Measurements from ENCODE around the gene UBAP1. TPM values are rescaled to one million over a fixed set of nuclear protein-coding genes. Genes with fewer than 3 reads are reported as not detected.

UBAP1 gene
- total and polyA plus RNA-seq, 2 experiments from 2014 or later, result 17.4 to 20.7 TPM

GRCh38 chr9:34279411-34279810 is 100.6 kb downstream of the UBAP1 start:
- H3K4me3 ChIP-seq, result no peak overlapping the region
- H3K27ac ChIP-seq (ENCODE audit: low read depth), result no peak overlapping the region
- Mint-ChIP-seq H3K4me1 (no peaks in the 10 kb centered on the region), H3K36me3 (ENCODE audit: low read depth) (no peaks in the 10 kb centered on the region), H3K27ac (no peak overlapping the region), H3K9me3 (no peaks in the 10 kb centered on the region), H3K27me3 (ENCODE audit: insufficient read depth, low read depth, poor library complexity) (peaks cover 2% of the 10 kb centered on the region), H3K4me3 (no peak overlapping the region)
- TF ChIP-seq STAT1 (IDR thresholded peaks at IDR 0.05; ENCODE audit: unreplicated experiment) (no peak), EZH2phosphoT487 (IDR thresholded peaks at IDR 0.05; ENCODE audit: unreplicated experiment) (no peak), NANOG (IDR thresholded peaks at IDR 0.05; ENCODE audit: borderline replicate concordance) (no peak), POLR2AphosphoS5 (IDR thresholded peaks at IDR 0.05; ENCODE audit: low read depth) (no peak)
- TF ChIP-seq, protein P1, sequence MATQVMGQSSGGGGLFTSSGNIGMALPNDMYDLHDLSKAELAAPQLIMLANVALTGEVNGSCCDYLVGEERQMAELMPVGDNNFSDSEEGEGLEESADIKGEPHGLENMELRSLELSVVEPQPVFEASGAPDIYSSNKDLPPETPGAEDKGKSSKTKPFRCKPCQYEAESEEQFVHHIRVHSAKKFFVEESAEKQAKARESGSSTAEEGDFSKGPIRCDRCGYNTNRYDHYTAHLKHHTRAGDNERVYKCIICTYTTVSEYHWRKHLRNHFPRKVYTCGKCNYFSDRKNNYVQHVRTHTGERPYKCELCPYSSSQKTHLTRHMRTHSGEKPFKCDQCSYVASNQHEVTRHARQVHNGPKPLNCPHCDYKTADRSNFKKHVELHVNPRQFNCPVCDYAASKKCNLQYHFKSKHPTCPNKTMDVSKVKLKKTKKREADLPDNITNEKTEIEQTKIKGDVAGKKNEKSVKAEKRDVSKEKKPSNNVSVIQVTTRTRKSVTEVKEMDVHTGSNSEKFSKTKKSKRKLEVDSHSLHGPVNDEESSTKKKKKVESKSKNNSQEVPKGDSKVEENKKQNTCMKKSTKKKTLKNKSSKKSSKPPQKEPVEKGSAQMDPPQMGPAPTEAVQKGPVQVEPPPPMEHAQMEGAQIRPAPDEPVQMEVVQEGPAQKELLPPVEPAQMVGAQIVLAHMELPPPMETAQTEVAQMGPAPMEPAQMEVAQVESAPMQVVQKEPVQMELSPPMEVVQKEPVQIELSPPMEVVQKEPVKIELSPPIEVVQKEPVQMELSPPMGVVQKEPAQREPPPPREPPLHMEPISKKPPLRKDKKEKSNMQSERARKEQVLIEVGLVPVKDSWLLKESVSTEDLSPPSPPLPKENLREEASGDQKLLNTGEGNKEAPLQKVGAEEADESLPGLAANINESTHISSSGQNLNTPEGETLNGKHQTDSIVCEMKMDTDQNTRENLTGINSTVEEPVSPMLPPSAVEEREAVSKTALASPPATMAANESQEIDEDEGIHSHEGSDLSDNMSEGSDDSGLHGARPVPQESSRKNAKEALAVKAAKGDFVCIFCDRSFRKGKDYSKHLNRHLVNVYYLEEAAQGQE (IDR thresholded peaks at IDR 0.05; ENCODE audit: unreplicated experiment), result no peak
- no peaks in the 10 kb centered on the region for H3K79me2 ChIP-seq (replicated peaks; ENCODE audit: insufficient read depth)
- no peaks in the 10 kb centered on the region for H3K4me1 ChIP-seq (ENCODE audit: insufficient read depth)
- no peak overlapping the region for H3K4me2 ChIP-seq
- no peak for DNase-seq (ENCODE audit: low spot score)
- no peaks in the 10 kb centered on the region for H3K36me3 ChIP-seq (ENCODE audit: insufficient read depth)
- no peaks in the 10 kb centered on the region for H3K27me3 ChIP-seq (ENCODE audit: insufficient read depth)
- H4K20me1 ChIP-seq (replicated peaks; ENCODE audit: insufficient read depth), result no peaks in the 10 kb centered on the region
- ATAC-seq, result no peak
- no peaks in the 10 kb centered on the region for H3K9me2 ChIP-seq (ENCODE audit: insufficient read depth)
- no peak overlapping the region for H2AFZ ChIP-seq
- H3F3A ChIP-seq (replicated peaks; ENCODE audit: low read depth), result no peaks in the 10 kb centered on the region

DNA sequence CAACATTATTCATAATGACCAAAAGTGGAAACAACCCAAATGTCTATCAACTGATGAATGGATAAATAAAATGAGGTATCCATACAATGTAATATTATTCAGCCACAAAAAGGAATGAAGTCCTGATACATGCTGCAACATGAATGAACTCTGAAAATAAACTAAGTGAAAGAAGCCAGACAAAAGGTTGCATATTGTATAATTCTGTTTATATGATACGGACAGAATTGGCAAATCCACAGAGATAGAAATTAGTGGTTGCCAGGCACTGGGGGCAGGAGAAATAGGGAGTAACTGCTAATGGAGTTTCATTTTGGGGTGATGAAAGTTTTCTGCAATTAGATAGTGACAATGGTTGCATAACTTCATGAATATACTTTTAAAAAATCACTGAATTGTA is 103.3 kb downstream of the UBAP1 start:
- H3K9me3 Mint-ChIP-seq, result no peaks in the 10 kb centered on the region
- H3K36me3 ChIP-seq (ENCODE audit: insufficient read depth), result no peaks in the 10 kb centered on the region
- H3K4me3 Mint-ChIP-seq, result no peak overlapping the region
- no peak overlapping the region for H3K27ac ChIP-seq (ENCODE audit: low read depth)
- ATAC-seq (no peak), DNase-seq (ENCODE audit: low spot score) (no peak)
- no peak overlapping the region for H3K4me3 ChIP-seq
- no peak for TF ChIP-seq POLR2AphosphoS5 (IDR thresholded peaks at IDR 0.05; ENCODE audit: low read depth)
- TF ChIP-seq, protein P2, sequence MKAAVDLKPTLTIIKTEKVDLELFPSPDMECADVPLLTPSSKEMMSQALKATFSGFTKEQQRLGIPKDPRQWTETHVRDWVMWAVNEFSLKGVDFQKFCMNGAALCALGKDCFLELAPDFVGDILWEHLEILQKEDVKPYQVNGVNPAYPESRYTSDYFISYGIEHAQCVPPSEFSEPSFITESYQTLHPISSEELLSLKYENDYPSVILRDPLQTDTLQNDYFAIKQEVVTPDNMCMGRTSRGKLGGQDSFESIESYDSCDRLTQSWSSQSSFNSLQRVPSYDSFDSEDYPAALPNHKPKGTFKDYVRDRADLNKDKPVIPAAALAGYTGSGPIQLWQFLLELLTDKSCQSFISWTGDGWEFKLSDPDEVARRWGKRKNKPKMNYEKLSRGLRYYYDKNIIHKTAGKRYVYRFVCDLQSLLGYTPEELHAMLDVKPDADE (IDR thresholded peaks at IDR 0.05), result no peak
- no peak for TF ChIP-seq ZNF331 (CRISPR knock-in tag; IDR thresholded peaks at IDR 0.05; ENCODE audit: low read depth)
- no peak for TF ChIP-seq NANOG (IDR thresholded peaks at IDR 0.05; ENCODE audit: borderline replicate concordance)
- no peak for TF ChIP-seq ZNF462 (CRISPR knock-in tag; IDR thresholded peaks at IDR 0.05)
- H3F3A ChIP-seq (replicated peaks; ENCODE audit: low read depth), result no peaks in the 10 kb centered on the region
- no peaks in the 10 kb centered on the region for H3K4me1 Mint-ChIP-seq
- H4K20me1 ChIP-seq (replicated peaks; ENCODE audit: insufficient read depth), result no peaks in the 10 kb centered on the region
- H3K9me2 ChIP-seq (ENCODE audit: insufficient read depth), result no peaks in the 10 kb centered on the region
- H3K4me2 ChIP-seq, result no peak overlapping the region
- no peak overlapping the region for H2AFZ ChIP-seq
- H3K27ac Mint-ChIP-seq, result no peak overlapping the region
- no peaks in the 10 kb centered on the region for H3K4me1 ChIP-seq (ENCODE audit: insufficient read depth)
- peaks cover 5% of the 10 kb centered on the region; the same call in 2 of the 3 replicates for H3K36me3 Mint-ChIP-seq (ENCODE audit: low read depth)
- no peaks in the 10 kb centered on the region for H3K27me3 ChIP-seq (ENCODE audit: insufficient read depth)
- H3K79me2 ChIP-seq (replicated peaks; ENCODE audit: insufficient read depth), result no peaks in the 10 kb centered on the region
- peaks cover 2% of the 10 kb centered on the region for H3K27me3 Mint-ChIP-seq (ENCODE audit: insufficient read depth, low read depth, poor library complexity)
